ENCODE data around the gene WDR74. TPM values are rescaled to one million over a fixed set of nuclear protein-coding genes. Genes with fewer than 3 reads are reported as not detected.
A peak's percentile ranks its signal among the peaks of the same experiment; 100 is the strongest.

The WDR74 gene
- total and polyA plus RNA-seq, 12 donors = 17.7 to 62.4 (median 23.7) TPM

GRCh38 chr11:62794201-62794775 is 45.1 kb downstream of the WDR74 start:
- ATAC-seq (no peak), DNase-seq (no peak)
- 88 to 91% methylated on average over 8 of the region's 8 CpGs for WGBS, 2 donors
- Histone ChIP-seq H3K4me3 (no peak overlapping the region), H3K36me3 (peaks cover 0 to 90% (median 67%) of the 10 kb centered on the region in 9 donors), H3K27me3 (no peaks in the 10 kb centered on the region), H3K4me1 (peaks cover 4 to 40% (median 31%) of the 10 kb centered on the region in 9 donors), H3K27ac (peak overlapping the region in 1 of 10 donors; percentile 43), H3K9me3 (no peaks in the 10 kb centered on the region)
- intact Hi-C loops (cut with DNase I) = loop anchor here in 4 of 10 donors (5.0 kb wide), 2 partner anchors 38 to 43 kb away; partner anchors contain the start of genes STX5 (in 3 of the 4), TEX54 (in 3 of the 4) and WDR74 (in 1 of the 4)
- TF ChIP-seq, protein P1, sequence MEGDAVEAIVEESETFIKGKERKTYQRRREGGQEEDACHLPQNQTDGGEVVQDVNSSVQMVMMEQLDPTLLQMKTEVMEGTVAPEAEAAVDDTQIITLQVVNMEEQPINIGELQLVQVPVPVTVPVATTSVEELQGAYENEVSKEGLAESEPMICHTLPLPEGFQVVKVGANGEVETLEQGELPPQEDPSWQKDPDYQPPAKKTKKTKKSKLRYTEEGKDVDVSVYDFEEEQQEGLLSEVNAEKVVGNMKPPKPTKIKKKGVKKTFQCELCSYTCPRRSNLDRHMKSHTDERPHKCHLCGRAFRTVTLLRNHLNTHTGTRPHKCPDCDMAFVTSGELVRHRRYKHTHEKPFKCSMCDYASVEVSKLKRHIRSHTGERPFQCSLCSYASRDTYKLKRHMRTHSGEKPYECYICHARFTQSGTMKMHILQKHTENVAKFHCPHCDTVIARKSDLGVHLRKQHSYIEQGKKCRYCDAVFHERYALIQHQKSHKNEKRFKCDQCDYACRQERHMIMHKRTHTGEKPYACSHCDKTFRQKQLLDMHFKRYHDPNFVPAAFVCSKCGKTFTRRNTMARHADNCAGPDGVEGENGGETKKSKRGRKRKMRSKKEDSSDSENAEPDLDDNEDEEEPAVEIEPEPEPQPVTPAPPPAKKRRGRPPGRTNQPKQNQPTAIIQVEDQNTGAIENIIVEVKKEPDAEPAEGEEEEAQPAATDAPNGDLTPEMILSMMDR (IDR thresholded peaks at IDR 0.05) = no peak

- H3K9me3 ChIP-seq = no peaks in the 10 kb centered on the region
- H3K27me3 ChIP-seq = no peaks in the 10 kb centered on the region
- WGBS, 2 donors = 8 to 17% methylated on average over 11 of the region's 11 CpGs
- H3K27ac ChIP-seq = peak overlapping the region in 9 of 10 donors; percentile 88 to 97 (median 93)
- DNase-seq (peak; percentile 59 to 72), ATAC-seq (peak; percentile 6 to 66 (median 50))
- intact Hi-C loops (cut with DNase I) = loop anchor here in 4 of 10 donors (5.0 kb wide), 2 partner anchors 40 to 45 kb away; partner anchors contain the start of genes STX5 (in 3 of the 4), TEX54 (in 3 of the 4) and WDR74 (in 1 of the 4)
- H3K4me1 ChIP-seq = peaks cover 9 to 55% (median 48%) of the 10 kb centered on the region in 9 donors
- peaks cover 0 to 77% (median 54%) of the 10 kb centered on the region in 9 donors for H3K36me3 ChIP-seq
- peak overlapping the region in 8 of 10 donors; percentile 77 to 97 (median 94) for H3K4me3 ChIP-seq
- TF ChIP-seq, protein P1 (IDR thresholded peaks at IDR 0.05) = no peak
Observed at GRCh38 chr11:62792202-62792575, 47.2 kb downstream of the WDR74 start.

GRCh38 chr11:62791501-62792201 is 47.7 kb downstream of the WDR74 start, which contains the start of gene TMEM223:
TSS of gene TMEM223 (minus strand) at chr11:62792006. CDS start at chr11:62791994, 12 bp downstream.
- ATAC-seq (peak; percentile 86 to 93 (median 90)), DNase-seq (peak; percentile 90 to 92)
- peak within 1 kb of the TSS; percentile 39 to 97 (median 93) for H3K27ac ChIP-seq
- TF ChIP-seq, protein P1 (IDR thresholded peaks at IDR 0.05) = peak in 6 of 9 donors; percentile 12 to 41 (median 30)
- WGBS, 2 donors = 0 to 1% methylated on average over 58 of the region's 58 CpGs
- no peaks in the 10 kb centered on the region for H3K27me3 ChIP-seq
- peak within 1 kb of the TSS; percentile 67 to 97 (median 92) for H3K4me3 ChIP-seq
- no peaks in the 10 kb centered on the region for H3K9me3 ChIP-seq
- H3K36me3 ChIP-seq = peaks cover 0 to 72% (median 50%) of the 10 kb centered on the region in 9 donors
- intact Hi-C loops (cut with DNase I) = loop anchor here in 4 of 10 donors (5.0 kb wide), 2 partner anchors 41 to 46 kb away; partner anchors contain the start of genes STX5 (in 3 of the 4), TEX54 (in 3 of the 4) and WDR74 (in 1 of the 4)
- H3K4me1 ChIP-seq = peaks cover 9 to 55% (median 48%) of the 10 kb centered on the region in 9 donors

GRCh38 chr11:62789576-62789975 is 49.8 kb downstream of the WDR74 start:
- no peaks in the 10 kb centered on the region for H3K27me3 ChIP-seq
- intact Hi-C loops (cut with DNase I) = loop anchor here in 7 of 10 donors (5.0 to 10.0 kb wide), 5 partner anchors 43 to 75 kb away; partner anchors contain the start of genes STX5 (in 3 of the 7), TEX54 (in 3 of the 7) and WDR74 (in 1 of the 7)
- no peak for ATAC-seq

More at GRCh38 chr11:62789576-62789975, 49.8 kb downstream of the WDR74 start:
- Histone ChIP-seq H3K36me3 (peaks cover 0 to 62% (median 29%) of the 10 kb centered on the region in 9 donors), H3K4me1 (peaks cover 13 to 67% (median 57%) of the 10 kb centered on the region in 9 donors), H3K4me3 (peak overlapping the region in 1 of 10 donors; percentile 0), H3K9me3 (no peaks in the 10 kb centered on the region), H3K27ac (peak overlapping the region in 3 of 10 donors; percentile 16 to 97 (median 35))
- no peak for DNase-seq
- 46 to 61% methylated on average over 3 of the region's 3 CpGs for WGBS, 2 donors
- TF ChIP-seq, protein P1 (IDR thresholded peaks at IDR 0.05) = no peak
